Trophoblast cell (in vitro differentiated cells and primary cell): ENCODE data around the gene MYO1F.

ENCODE experiments used
- DNase-seq, 2 donors: peaks; one replicate each; pipeline ENCODE4 v3.0.0-alpha.2; 2016
- H2AFZ ChIP-seq: 2 replicates; pipeline ENCODE4 v1.6.1; 2013; ENCODE audit warnings: low read length, moderate library complexity, mild to moderate bottlenecking; ENCODE audit not compliant: insufficient read depth, poor library complexity
- H2AK5ac ChIP-seq: 2 replicates; pipeline ENCODE4 v1.6.1; 2013; ENCODE audit warnings: mild to moderate bottlenecking, low read length
- H2BK120ac ChIP-seq: 2 replicates; pipeline ENCODE4 v1.6.1; 2013; ENCODE audit warnings: low read length, mild to moderate bottlenecking, moderate library complexity; ENCODE audit not compliant: insufficient read depth, poor library complexity
- H2BK12ac ChIP-seq: 2 replicates; pipeline ENCODE4 v1.6.1; 2013; ENCODE audit warnings: mild to moderate bottlenecking, low read length, moderate library complexity
- H2BK5ac ChIP-seq: 2 replicates; pipeline ENCODE4 v1.6.1; 2013; ENCODE audit warnings: low read length, low read depth, moderate library complexity, mild to moderate bottlenecking; ENCODE audit not compliant: poor library complexity
- H3K14ac ChIP-seq: 2 replicates; pipeline ENCODE4 v1.6.1; 2013; ENCODE audit warnings: mild to moderate bottlenecking, low read length
- H3K18ac ChIP-seq: 2 replicates; pipeline ENCODE4 v1.6.1; 2013; ENCODE audit warnings: mild to moderate bottlenecking, low read length
- H3K23ac ChIP-seq: 2 replicates; pipeline ENCODE4 v1.6.1; 2013; ENCODE audit warnings: low read length
- H3K27ac ChIP-seq: 2 replicates; pipeline ENCODE4 v1.5.1; 2013; ENCODE audit warnings: low read depth, mild to moderate bottlenecking, inconsistent platforms, low read length, moderate library complexity
- H3K27me3 ChIP-seq: 2 replicates; pipeline ENCODE4 v1.6.1; 2013; ENCODE audit warnings: inconsistent platforms, mild to moderate bottlenecking, low read length, moderate library complexity; ENCODE audit not compliant: insufficient read depth
- H3K36me3 ChIP-seq, 2 experiments: 1 replicate in 1 of 2; 2 replicates in 1 of 2; pipeline ENCODE4 v1.6.1; 2013; ENCODE audit warnings: low read length in 2 of 2, mild to moderate bottlenecking in 2 of 2, moderate library complexity in 1 of 2; ENCODE audit not compliant: insufficient read depth in 2 of 2, control insufficient read depth in 1 of 2
- H3K4ac ChIP-seq: 2 replicates; pipeline ENCODE4 v1.6.1; 2013; ENCODE audit warnings: low read depth, mild to moderate bottlenecking, low read length, moderate library complexity
- H3K4me1 ChIP-seq, 2 experiments: 1 replicate in 1 of 2; 2 replicates in 1 of 2; pipeline ENCODE4 v1.6.1; 2013; ENCODE audit warnings: low read length in 2 of 2, mild to moderate bottlenecking in 2 of 2, moderate library complexity in 1 of 2; ENCODE audit not compliant: insufficient read depth in 2 of 2, control insufficient read depth in 1 of 2
- H3K4me2 ChIP-seq: 2 replicates; pipeline ENCODE4 v1.6.1; 2013; ENCODE audit warnings: inconsistent platforms, mild to moderate bottlenecking, low read length, moderate library complexity
- H3K4me3 ChIP-seq: 2 replicates; pipeline ENCODE4 v1.5.1; 2013; ENCODE audit warnings: mild to moderate bottlenecking, low read depth, low read length, inconsistent platforms
- H3K79me1 ChIP-seq: one replicate; pipeline ENCODE4 v1.6.1; 2013; ENCODE audit warnings: low read length
- H3K79me2 ChIP-seq: 2 replicates; pipeline ENCODE4 v1.6.1; 2013; ENCODE audit warnings: low read length, mild to moderate bottlenecking; ENCODE audit not compliant: control insufficient read depth, insufficient read depth, poor library complexity
- H3K9ac ChIP-seq: 2 replicates; pipeline ENCODE4 v1.6.1; 2013; ENCODE audit warnings: mild to moderate bottlenecking, low read length
- H3K9me3 ChIP-seq: 2 replicates; pipeline ENCODE4 v1.6.1; 2013; ENCODE audit warnings: low read depth, mild to moderate bottlenecking, control low read depth, inconsistent platforms, low read length; ENCODE audit not compliant: insufficient read depth
- H4K12ac ChIP-seq: 2 replicates; pipeline ENCODE4 v1.6.1; 2013; ENCODE audit warnings: low read depth, mild to moderate bottlenecking, low read length, moderate library complexity
- H4K8ac ChIP-seq: 2 replicates; pipeline ENCODE4 v1.6.1; 2013; ENCODE audit warnings: low read depth, mild to moderate bottlenecking, low read length, moderate library complexity
- H4K91ac ChIP-seq: one replicate; pipeline ENCODE4 v1.6.1; 2013; ENCODE audit warnings: low read depth, mild to moderate bottlenecking, low read length, moderate library complexity
- WGBS: extraction: QIAGEN DNeasy Blood & Tissue Kit; methylation state at CpG from one replicate; pipeline ENCODE4 v1.1.7; 2013; ENCODE audit warnings: missing lambda C conversion rate; ENCODE audit not compliant: insufficient read length, insufficient coverage; ENCODE audit errors: extremely low coverage; 5-methylcytosine and 5-hydroxymethylcytosine counted together

MYO1F gene

GRCh38 chr19:8484331-8484894, 92.8 kb downstream of the MYO1F start:
- no peak overlapping the region for H3K23ac ChIP-seq
- no peak overlapping the region for H3K14ac ChIP-seq
- H3K18ac ChIP-seq = no peak overlapping the region
- H3K36me3 ChIP-seq = peaks cover 77 to 81% of the 10 kb centered on the region in 2 experiments
- H4K12ac ChIP-seq = no peak overlapping the region
- no peak overlapping the region for H3K4ac ChIP-seq
- H2BK12ac ChIP-seq = no peak overlapping the region
- H3K9ac ChIP-seq = no peak overlapping the region
- H3K4me2 ChIP-seq = no peak overlapping the region
- H3K9me3 ChIP-seq = peaks cover 4% of the 10 kb centered on the region
- H4K91ac ChIP-seq = no peak overlapping the region
- DNase-seq = peak in 1 of 2 donors; percentile 24
- peaks cover 3% of the 10 kb centered on the region for H3K79me2 ChIP-seq
- H2BK5ac ChIP-seq = no peak overlapping the region
- no peak overlapping the region for H4K8ac ChIP-seq
- H3K27ac ChIP-seq = no peak overlapping the region
- H2BK120ac ChIP-seq = no peak overlapping the region
- no CpG with 5 or more reads among the region's 18 CpGs for WGBS
- H3K4me1 ChIP-seq = peaks cover 2 to 5% of the 10 kb centered on the region in 2 experiments
- H2AFZ ChIP-seq = no peak overlapping the region
- no peak overlapping the region for H2AK5ac ChIP-seq
- no peaks in the 10 kb centered on the region for H3K27me3 ChIP-seq
- no peak overlapping the region for H3K4me3 ChIP-seq
- no peaks in the 10 kb centered on the region for H3K79me1 ChIP-seq

- Histone ChIP-seq H2AFZ (no peak overlapping the region), H2BK120ac (no peak overlapping the region), H3K18ac (no peak overlapping the region), H2BK5ac (no peak overlapping the region), H4K12ac (no peak overlapping the region), H3K9ac (no peak overlapping the region), H3K27me3 (no peaks in the 10 kb centered on the region), H3K4ac (no peak overlapping the region), H3K79me1 (no peaks in the 10 kb centered on the region), H3K79me2 (peaks cover 3% of the 10 kb centered on the region), H3K23ac (no peak overlapping the region), H2BK12ac (no peak overlapping the region), H3K27ac (no peak overlapping the region), H4K8ac (no peak overlapping the region), H3K36me3 (peaks cover 72 to 79% of the 10 kb centered on the region in 2 experiments), H3K4me2 (no peak overlapping the region), H3K4me1 (peaks cover 2 to 5% of the 10 kb centered on the region in 2 experiments), H2AK5ac (no peak overlapping the region), H3K14ac (no peak overlapping the region), H4K91ac (no peak overlapping the region), H3K4me3 (no peak overlapping the region), H3K9me3 (peaks cover 4% of the 10 kb centered on the region)
- no peak for DNase-seq
- WGBS = no CpG with 5 or more reads among the region's 8 CpGs
Observed at GRCh38 chr19:8483165-8483564, 94.1 kb downstream of the MYO1F start.

- Histone ChIP-seq H3K27me3 (no peaks in the 10 kb centered on the region), H3K23ac (no peak overlapping the region), H3K4me3 (no peak overlapping the region), H3K36me3 (peaks cover 70 to 78% of the 10 kb centered on the region in 2 experiments), H3K18ac (peak overlapping the region; percentile 36), H3K79me1 (no peaks in the 10 kb centered on the region), H2AK5ac (no peak overlapping the region), H4K91ac (no peak overlapping the region), H3K4ac (no peak overlapping the region), H3K4me2 (no peak overlapping the region), H2BK5ac (no peak overlapping the region), H2BK120ac (no peak overlapping the region), H3K14ac (no peak overlapping the region), H2AFZ (no peak overlapping the region), H3K9ac (no peak overlapping the region), H3K4me1 (peaks cover 2 to 5% of the 10 kb centered on the region in 2 experiments), H4K8ac (no peak overlapping the region), H2BK12ac (no peak overlapping the region), H3K79me2 (peaks cover 5% of the 10 kb centered on the region), H3K9me3 (peaks cover 4% of the 10 kb centered on the region), H3K27ac (no peak overlapping the region), H4K12ac (no peak overlapping the region)
- no CpG with 5 or more reads among the region's 11 CpGs for WGBS
- no peak for DNase-seq
Observed at GRCh38 chr19:8482696-8483095, 94.5 kb downstream of the MYO1F start.

GRCh38 chr19:8481616-8482015, 95.6 kb downstream of the MYO1F start:
- peak; percentile 64 to 75 for DNase-seq
- Histone ChIP-seq H3K79me1 (no peaks in the 10 kb centered on the region), H3K4ac (no peak overlapping the region), H3K18ac (no peak overlapping the region), H4K12ac (no peak overlapping the region), H4K91ac (no peak overlapping the region), H2BK5ac (no peak overlapping the region), H2BK12ac (no peak overlapping the region), H3K4me3 (no peak overlapping the region), H4K8ac (no peak overlapping the region), H2AK5ac (no peak overlapping the region), H3K9me3 (peaks cover 4% of the 10 kb centered on the region), H2BK120ac (no peak overlapping the region), H3K9ac (no peak overlapping the region), H3K23ac (no peak overlapping the region), H3K4me2 (no peak overlapping the region), H2AFZ (no peak overlapping the region), H3K79me2 (peaks cover 5% of the 10 kb centered on the region), H3K27ac (no peak overlapping the region), H3K36me3 (peaks cover 67 to 77% of the 10 kb centered on the region in 2 experiments), H3K4me1 (peaks cover 2 to 5% of the 10 kb centered on the region in 2 experiments), H3K27me3 (no peaks in the 10 kb centered on the region), H3K14ac (no peak overlapping the region)
- WGBS = no CpG with 5 or more reads among the region's 6 CpGs
